Stimulated activated CD4-positive, alpha-beta T cell treated with anti-CD3 and anti-CD28 coated beads, Interleukin-1b, Interleukin-23, amount 100 ng/mL, for 48 hours (primary cell): Measurements from ENCODE around the gene GRIP1.

Experiments used
- DNase-seq: peaks from one replicate; pipeline ENCODE4 v3.0.0-alpha.2; 2020

The GRIP1 gene

DNA sequence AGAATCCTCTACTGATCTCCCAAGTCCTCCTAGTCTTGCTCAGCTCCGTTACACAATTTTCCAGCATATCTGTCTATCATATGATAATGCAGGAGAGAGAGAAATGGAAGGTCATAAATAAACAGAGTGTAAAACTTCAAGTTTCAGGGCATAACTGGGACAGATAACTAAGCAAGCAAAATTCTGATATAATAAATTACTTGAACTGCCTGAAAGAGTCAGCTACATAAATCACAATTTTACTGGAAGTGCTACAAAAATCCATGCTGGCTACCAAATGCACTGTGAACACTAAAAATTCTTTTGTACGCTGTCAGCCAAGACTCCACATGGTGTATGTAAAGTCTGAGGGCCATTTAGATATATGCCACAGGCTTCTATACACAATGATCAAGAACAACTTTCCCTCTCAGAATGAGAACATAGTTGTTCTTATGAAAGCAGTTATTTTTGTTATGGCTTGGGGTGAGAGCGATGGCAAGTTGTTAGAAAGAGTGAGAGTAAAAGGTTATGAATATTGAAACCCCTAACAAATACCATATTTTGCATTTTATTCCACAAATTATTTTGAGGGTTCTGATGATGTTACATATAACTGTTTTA is 41.1 kb downstream of the GRIP1 start:
- DNase-seq = no peak

DNA sequence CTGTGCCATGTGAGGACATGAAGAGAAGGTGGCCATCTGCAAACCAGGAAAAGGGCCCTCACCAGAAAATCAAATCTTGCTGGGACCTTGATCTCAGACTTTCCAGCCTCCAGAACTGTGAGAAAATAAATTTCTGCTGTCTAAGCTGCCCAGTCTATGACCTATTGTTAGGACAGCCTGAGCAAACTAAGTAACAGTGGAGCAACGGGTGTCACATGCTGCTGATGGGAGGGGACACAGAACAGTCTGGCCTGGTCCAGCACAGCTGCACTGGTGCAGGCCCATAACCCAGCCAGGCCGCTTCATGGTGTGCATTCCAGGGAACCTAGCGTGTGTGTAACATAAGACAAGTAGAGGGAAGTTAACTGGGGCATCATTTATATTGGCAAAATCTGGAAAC is 42.1 kb downstream of the GRIP1 start:
- DNase-seq = no peak

DNA sequence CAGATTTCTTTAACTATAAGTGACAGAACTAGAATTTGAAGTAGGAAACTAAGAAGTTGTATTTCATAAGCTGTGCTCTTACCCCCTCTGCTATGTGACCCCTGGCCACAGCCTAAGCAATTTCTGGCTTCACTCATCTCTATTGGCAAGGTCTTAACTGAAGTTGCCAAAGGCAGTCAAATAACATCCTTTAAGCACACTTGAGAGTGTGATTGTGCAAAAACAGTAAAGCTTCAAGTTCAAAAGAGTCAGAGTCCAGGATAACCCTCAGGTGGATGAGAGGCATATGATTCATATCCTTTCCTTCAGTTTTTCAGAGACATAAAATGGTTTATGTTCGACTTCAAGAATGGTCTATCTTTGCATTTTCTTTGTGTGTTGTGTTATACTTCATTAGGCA is 45.2 kb downstream of the GRIP1 start:
- no peak for DNase-seq

DNA sequence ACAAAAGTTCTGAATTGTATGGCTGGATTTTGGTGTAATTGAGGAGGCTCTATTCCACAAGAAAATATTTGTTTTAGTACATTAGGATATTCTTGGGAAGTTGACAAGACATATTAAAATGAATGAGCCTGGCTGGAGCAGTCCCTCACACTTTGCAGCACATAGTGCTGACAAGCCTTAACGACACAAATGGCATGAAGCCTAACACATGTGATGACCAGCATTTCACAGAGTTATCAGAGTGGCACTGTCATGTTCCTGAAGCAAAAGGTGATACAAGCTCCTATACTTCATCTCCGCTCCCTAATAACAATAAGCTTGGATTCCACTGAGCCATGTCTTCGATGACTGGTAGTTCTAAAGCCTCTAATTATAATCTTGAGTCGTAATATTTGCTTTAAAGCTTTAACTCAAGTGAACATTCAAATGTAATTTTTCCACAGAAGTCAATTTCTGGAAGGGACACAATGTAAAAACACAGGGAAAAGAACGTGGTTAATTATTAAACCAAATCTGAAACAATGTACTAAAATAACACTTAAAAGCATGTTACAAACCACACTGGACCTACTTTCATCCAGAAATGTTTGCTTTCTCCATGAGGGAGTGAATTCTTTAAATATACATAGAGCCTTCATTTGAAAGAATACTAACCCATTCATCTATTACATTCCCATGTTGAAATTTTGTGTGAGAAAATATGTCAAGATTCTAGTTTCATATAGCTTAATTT is 49.6 kb downstream of the GRIP1 start:
- DNase-seq = no peak

DNA sequence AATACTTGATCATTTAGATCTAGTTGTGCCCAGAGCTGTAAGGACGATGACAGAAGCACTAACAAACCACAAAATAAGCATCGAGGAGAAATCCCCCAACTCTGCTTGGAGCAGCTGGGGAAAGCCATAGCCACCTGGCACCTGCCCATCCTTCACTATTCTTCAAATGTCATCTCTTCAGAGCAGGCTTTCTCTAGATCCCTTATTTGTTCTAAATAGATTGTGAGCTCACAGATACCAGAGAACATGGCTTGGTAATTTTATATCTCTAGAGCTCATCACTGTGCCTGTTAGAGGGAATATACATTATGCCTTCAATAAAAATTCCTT is 50.9 kb downstream of the GRIP1 start:
- no peak for DNase-seq

DNA sequence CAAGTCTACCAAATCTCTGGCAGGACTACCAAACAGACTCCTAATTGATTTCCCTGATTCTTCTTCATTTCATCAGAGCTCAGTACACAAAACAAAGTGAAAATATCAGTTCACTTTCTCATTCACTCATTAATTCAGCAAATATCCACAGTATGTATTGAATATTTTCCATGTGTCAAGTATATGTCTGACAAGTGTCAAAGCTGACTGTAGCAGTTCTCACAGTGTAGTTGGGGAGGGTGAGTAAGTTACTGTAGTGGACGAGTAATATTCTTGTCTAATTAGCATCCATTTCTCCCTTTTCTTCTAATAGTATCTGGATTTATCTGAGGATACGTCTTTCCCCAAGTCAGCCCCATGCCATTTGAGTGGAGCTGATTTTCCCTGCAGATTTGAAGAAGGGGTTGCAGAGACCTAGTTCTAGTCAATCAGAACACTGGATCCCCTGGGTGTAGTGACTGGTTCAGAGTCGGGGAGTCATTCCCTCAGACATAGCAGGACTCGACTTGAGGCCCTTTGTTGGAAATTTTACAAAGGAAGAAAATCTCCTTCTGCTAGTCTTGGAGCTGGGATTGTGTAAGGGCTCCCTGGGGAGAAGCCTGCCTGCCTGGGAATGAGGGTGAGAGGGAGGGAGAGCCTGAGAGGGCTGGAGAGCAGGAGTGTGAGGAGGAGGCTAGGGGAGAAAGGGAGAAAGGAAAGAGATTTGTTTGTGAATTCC is 51.4 kb downstream of the GRIP1 start:
- no peak for DNase-seq

DNA sequence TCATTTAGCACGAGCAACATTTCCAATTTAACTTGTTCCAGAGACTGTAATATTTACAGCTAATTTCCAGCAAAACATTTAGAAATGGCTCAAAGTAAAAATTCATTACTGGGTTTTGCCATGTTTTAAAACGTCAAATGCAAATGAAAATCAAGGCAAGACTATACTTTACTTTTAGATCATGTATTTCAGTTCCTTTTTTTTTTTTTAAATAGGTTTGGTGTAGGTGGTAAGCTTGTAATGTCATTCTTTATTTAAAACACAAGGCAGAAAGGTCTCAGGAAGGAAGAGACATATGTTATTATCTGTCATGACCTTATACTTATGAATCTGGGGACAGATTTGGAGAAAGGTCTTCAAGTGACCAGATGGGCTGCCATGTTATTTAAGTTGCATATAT is 54.1 kb downstream of the GRIP1 start:
- DNase-seq = no peak

DNA sequence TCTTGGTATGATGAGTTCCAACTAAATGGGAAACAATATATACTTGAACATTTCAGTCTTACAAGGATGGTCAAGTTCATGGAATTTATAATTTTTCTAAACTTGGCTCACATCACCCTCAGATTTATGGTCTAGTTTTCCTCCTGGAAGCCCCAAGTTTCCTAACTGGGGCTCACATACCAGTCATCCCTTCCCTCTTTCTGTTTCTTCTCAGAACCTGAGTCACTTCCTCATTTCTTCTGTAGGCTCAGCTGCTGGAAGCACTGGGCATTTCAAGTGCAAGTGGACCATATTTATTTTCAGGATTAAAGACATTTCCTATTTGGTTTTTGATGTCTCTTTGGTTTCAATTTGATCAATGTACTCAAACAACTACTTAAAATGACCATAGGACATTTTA is 55.4 kb downstream of the GRIP1 start:
- no peak for DNase-seq

DNA sequence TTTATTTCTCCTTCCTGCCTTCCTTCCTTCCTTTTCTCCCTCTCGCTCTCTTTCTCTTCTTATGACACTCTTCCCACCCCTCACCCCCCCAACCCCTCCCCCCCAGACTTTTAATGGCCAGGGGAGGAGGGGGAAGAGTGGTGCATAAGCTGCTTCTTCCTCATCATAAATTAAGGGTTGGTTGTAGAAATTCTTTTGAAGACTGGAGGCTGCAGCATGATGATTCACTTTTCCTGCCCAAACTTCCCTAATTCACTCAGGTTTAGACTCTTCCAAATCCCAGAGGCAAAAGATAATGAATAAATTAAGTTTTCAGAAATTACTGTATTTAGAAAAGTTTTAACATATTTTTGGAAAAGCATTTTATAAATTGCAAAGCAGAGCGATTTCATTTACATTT is 58.2 kb downstream of the GRIP1 start:
- DNase-seq = no peak

DNA sequence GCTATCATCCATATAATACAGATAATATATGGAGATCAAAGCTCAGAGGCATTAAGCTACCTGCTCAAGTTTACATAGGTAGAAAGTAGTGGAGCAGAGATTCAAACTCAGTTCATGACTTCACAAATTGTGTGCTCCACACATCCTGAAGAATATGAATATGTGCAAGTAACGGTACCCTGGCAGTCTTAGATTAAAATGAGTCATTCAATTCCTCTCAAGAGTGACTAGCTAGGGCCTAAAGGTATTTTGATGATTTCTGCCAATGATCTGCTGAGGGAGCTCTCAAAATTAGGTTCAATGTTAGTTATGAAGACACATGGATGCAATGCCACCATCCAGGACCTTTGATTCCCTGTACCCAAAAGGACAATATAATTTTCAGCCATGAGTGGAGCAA is 58.9 kb downstream of the GRIP1 start:
- DNase-seq = no peak

DNA sequence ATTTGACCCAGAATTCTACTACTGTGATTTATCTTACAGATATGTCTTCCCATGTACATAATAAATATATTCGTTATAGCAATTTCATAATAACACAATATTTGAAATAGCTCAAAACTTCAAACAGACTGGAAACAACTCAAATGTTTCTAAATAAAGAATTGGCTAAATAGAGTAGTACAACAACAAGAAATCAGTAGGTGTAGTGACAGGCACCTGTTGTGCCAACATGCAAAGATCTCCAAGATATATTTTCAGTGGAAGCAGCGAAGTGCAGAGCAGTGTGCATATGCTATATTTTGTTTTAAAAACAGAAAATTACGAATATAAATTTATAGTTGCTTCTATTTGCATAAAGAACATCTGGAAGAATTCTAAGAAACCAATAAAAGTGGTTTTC is 60.9 kb downstream of the GRIP1 start:
- DNase-seq = no peak

DNA sequence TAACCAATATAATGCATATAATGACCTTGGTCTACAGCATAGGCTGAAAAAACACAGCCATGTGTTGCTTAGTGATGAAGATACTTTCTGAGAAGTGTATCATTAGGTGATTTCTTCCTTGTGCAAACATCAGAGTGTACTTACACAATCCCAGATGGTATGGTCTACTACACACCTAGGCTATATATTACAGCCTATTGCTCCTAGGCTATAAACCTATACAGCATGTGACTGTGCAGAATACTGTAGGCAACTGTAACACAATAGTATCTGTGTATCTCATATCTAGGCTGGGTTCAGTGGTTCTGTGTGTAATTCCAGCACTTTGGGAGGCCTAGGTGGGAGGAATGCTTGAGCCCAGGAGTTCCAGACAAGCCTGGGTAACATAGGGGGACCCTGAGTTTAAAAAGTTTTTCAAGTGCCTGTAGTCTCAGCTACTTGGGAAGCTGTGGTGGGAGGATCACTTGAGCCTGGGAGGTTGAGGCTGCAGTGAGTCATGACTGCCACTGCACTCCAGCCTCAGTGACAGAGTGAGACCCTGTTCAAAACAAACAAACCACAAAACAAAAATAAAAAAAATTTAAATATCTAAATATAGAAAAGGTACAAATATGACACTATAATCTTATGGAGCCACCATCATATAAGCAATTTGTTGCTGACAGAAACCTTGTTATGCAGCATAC is 66.6 kb downstream of the GRIP1 start:
- DNase-seq = no peak

DNA sequence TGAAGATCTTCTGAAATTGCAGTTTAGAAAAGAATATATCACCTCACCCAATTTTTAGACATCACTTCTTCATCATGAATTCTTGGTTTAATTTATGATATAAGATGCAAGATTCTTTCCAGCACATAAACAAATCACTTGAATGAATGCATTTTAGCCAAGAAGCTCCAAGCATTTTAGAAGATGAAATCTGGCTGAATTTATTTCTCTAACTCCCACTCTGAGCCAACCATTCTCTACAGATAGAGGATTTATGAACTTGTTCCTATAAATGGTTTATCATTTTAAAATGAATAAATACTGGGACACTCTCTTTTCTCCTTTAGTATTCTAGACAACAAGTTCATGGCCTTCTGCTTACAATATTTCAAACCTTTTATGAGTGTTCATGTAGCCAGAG is 71.7 kb downstream of the GRIP1 start:
- DNase-seq = no peak

DNA sequence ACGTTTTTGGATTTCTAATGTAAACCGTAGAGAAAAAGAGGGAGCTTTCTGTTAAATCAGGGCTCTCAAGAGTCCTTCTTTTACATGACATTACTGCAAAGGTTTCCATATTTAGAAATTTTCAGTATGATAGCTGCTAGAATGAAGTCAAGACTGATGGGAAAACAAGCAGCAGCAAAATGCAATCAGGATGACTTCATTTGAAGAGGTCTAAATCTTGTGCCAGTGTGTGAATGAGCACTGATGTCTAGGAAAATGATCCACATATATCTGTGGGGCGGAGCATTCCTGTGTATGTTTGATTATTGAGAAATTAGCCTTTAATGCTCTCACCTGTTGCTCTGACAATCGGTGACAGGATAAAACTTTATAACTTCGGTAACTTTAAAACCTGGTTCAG is 73.6 kb downstream of the GRIP1 start:
- DNase-seq = no peak

DNA sequence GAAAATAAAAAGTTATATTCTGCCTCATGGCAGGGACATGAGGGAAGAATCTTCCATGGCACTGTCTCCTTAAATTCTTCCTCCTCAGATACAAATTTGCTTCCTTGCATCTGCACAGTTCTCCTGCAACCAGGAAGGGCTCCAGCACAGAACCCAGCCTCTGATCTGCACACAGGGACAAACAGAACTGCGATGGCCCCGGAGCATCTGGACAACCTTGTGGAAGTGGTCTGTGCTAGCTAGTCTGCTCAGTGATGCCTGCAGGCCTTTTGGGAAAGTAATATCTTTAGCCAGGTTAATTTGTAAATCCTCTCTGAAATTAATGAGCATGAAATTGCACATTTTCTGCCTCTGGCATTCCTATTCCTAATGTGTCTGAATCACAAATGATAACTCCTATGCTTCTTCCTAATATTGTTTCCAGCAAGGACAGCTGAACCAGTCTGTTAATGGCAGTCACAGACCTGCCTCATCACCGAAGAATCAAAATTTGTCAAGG is 74.8 kb downstream of the GRIP1 start:
- DNase-seq = no peak

DNA sequence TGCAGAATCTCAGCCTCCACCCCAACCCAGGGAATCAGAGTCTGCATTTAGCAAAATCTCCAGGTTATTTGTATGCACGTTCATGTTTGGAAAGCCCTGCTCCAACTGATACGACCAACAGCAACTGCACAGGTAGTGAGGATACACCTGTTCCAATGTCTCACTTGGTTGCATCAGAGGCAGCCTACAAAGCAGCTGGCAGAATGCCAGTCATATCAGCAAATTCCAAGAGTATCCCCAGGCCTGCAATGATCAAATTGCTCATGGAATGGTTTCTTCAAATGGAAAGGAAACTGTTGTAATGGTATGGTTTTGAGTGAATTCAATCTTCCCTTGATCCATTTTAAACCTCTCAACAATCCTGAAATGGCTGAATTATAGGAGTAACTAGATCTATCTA is 75.4 kb downstream of the GRIP1 start:
- no peak for DNase-seq

DNA sequence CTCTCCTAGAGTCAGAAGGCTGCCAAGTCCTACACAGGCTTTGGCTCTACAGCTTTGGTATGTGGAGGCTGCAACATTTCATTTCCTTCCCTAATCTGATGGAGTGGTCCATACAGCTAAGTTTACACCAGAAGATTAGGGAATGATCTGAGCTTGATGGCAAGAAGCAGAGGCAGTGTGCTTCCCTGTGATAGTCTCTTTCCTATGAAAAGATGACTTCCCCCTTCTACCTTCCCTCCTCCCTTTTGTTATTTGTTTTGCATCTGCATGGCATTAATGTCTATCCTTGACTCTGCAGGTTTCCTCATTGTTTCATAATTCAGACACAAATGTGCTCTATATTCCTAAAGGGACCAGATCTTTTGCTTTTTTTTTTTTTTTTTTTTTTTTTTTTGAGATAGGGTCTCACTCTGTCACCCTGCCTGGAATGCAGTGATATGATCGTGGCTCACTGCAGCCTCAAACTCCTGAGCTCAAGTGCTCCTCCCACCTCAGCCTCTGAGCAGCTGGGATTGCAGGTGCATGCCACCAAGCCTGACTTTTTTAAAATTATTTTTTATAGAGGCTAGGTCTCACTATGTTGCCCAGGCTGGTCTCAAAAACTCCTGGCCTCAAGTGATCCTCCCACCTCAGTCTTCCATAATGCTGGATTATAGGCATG is 76.3 kb downstream of the GRIP1 start:
- DNase-seq = no peak

DNA sequence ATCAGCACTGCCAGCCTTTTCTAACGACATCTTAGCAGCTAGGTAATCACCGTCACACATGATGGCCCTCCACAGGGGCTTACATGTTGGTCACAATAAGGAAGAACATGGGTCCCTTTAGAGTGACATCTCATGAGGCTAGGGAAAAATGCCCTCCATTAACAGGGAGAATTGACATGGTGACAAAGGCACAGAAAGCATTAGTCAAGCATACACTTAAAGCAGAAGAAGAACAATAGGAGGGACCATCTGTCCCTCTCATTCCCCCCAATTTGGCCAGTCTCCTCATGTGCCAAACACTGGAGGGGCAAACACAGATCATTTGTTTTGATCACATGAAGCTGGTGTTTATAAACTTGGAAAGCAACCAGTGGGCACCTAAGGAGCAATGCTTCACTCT is 78.0 kb downstream of the GRIP1 start:
- no peak for DNase-seq

DNA sequence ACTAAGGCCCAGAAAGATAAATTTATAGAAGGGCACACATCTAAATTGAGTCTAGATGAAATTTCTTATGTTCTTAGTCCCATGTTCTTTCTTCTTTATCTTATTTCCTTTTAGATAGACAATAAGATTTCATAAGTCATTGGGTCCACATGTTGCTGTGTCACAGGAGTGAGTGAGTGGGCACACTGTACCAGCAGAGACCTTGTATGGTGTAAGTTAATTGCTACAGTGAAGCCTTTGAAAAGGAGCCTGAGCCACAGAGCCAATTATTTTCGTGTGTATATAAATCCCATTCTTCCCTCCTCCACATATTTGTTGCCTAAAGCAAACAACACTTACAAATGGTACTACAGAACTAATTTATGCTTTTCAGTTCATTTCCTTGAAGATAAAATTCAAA is 79.1 kb downstream of the GRIP1 start:
- DNase-seq = no peak

DNA sequence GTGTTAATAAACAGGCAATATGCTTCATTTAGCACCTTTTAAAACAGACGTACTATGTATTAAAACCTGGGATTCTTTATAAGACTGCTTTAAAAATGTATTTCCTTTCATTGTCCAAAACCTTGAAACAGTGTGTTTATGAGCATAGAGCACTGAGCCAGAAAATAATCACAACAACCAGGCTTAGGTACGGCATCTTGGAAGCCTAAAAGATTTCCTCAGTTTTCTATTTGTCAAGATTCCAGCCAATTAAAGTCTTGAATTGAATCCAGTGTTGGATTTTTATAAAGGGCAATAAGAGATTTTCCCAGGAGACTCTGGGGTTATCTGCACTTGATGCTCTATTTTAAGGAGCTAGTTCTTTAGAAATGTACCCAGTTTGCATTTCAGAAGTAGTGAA is 80.3 kb downstream of the GRIP1 start:
- DNase-seq = no peak

DNA sequence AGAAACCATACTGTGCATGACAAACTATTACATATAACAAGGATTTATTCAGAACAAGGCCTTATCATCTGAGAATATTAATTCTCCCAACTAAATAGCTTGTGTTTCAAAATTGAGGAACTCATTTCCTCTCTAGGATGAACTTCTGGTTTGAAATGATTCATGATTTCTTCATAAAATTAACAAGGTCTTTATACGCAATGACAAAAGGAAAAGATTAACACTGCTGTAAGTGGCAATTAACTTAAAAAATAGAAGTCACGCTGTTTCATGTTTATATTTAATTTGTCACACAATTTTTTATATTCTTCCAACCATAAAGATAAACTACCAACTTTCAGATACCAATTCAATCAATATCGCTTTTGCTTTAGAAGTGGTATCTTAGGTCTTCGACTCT is 80.8 kb downstream of the GRIP1 start:
- DNase-seq = no peak

DNA sequence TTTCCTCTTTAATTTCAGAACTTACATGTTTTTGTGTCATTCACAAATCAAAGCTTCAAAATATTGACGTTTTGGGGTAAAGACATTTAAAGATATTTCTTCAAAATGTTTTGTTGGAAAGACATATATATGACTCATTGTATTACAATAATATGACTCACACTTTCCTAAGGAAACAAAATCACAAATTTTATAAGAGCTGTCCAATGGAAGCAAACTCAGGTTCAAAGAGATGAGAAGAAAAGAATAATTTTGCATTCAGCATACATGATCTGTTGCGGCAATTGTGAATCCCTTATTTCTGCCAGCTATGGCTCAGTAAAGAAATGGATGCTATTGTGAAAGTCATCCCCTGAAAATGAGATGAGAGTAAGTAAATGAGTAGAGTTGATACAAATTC is 82.7 kb downstream of the GRIP1 start:
- DNase-seq = no peak

DNA sequence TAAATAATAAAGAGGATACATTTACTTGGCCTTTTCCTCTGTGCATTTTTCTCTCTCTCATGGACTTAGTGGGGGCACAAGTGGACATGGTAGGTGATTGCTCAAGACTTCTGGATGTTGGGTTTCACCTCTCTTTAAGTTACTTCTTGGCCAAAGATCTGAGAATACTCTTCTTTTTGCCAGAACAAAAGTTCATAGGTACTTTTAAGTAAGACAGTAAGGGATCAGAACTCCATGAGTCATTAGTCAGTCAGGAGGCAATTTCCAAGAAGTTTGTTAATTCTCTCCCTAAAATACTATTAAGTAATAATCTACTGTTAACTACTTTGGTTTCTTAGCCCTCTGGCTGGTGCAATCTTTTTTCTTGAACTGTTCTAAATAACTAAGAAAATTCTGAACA is 84.2 kb downstream of the GRIP1 start:
- no peak for DNase-seq
